ENCODE results near the gene SLC39A11. TPM values are rescaled to one million over a fixed set of nuclear protein-coding genes. Genes with fewer than 3 reads are reported as not detected.

The SLC39A11 gene
- total and polyA plus RNA-seq, 12 donors, result 7.0 to 91.4 (median 22.7) TPM

- WGBS, 4 donors, result 91 to 96% (median 94%) methylated on average over 8 of the region's 8 CpGs
- DNase-seq, result no peak
- intact Hi-C loops (cut with DNase I), result no loop called here
Observed at GRCh38 chr17:73013301-73013700, 79.2 kb downstream of the SLC39A11 start.

GRCh38 chr17:73011016-73011486 lies 81.4 kb downstream of the SLC39A11 start:
- Histone ChIP-seq H3K9me3 (replicated peaks in 1 of 3) (no peaks in the 10 kb centered on the region), H3K4me1 (replicated peaks in 1 of 2) (no peaks in the 10 kb centered on the region), H3K4me3 (no peak overlapping the region), H3K27me3 (no peaks in the 10 kb centered on the region), H3K36me3 (replicated peaks in 1 of 2) (no peaks in the 10 kb centered on the region), H3K27ac (no peak overlapping the region)
- intact Hi-C loops (cut with DNase I), result no loop called here
- TF ChIP-seq POLR2A (IDR thresholded peaks at IDR 0.05) (no peak), CTCF (IDR thresholded peaks at IDR 0.05) (no peak)
- 65 to 80% (median 68%) methylated on average over 8 of the region's 8 CpGs for WGBS, 4 donors
- DNase-seq, result peak in 1 of 7 donors; percentile 21

More at GRCh38 chr17:73013301-73013700, 79.2 kb downstream of the SLC39A11 start:
- H3K9me3 ChIP-seq (replicated peaks in 1 of 3), result peaks cover 0 to 5% (median 0%) of the 10 kb centered on the region in 3 donors
- no peak overlapping the region for H3K4me3 ChIP-seq
- H3K4me1 ChIP-seq (replicated peaks in 1 of 2), result no peaks in the 10 kb centered on the region
- H3K27me3 ChIP-seq, result no peaks in the 10 kb centered on the region
- no peaks in the 10 kb centered on the region for H3K36me3 ChIP-seq (replicated peaks in 1 of 2)
- no peak for TF ChIP-seq POLR2A (IDR thresholded peaks at IDR 0.05)
- TF ChIP-seq CTCF (IDR thresholded peaks at IDR 0.05), result no peak
- no peak overlapping the region for H3K27ac ChIP-seq

GRCh38 chr17:73010414-73010813 lies 82.1 kb downstream of the SLC39A11 start:
- TF ChIP-seq POLR2A (IDR thresholded peaks at IDR 0.05), result no peak
- TF ChIP-seq CTCF (IDR thresholded peaks at IDR 0.05), result no peak
- WGBS, 4 donors, result 78 to 84% (median 80%) methylated on average over 7 of the region's 7 CpGs
- Histone ChIP-seq H3K36me3 (replicated peaks in 1 of 2) (no peaks in the 10 kb centered on the region), H3K27ac (no peak overlapping the region), H3K9me3 (replicated peaks in 1 of 3) (no peaks in the 10 kb centered on the region), H3K27me3 (no peaks in the 10 kb centered on the region), H3K4me1 (replicated peaks in 1 of 2) (no peaks in the 10 kb centered on the region), H3K4me3 (no peak overlapping the region)
- intact Hi-C loops (cut with DNase I), result no loop called here
- DNase-seq, result no peak

GRCh38 chr17:73007407-73007806 lies 85.1 kb downstream of the SLC39A11 start:
- H3K27ac ChIP-seq, result no peak overlapping the region
- intact Hi-C loops (cut with DNase I), result no loop called here
- H3K4me3 ChIP-seq, result no peak overlapping the region
- H3K27me3 ChIP-seq, result no peaks in the 10 kb centered on the region
- 75 to 86% (median 80%) methylated on average over 7 of the region's 7 CpGs for WGBS, 4 donors
- H3K4me1 ChIP-seq (replicated peaks in 1 of 2), result no peaks in the 10 kb centered on the region
- H3K9me3 ChIP-seq (replicated peaks in 1 of 3), result no peaks in the 10 kb centered on the region
- no peaks in the 10 kb centered on the region for H3K36me3 ChIP-seq (replicated peaks in 1 of 2)
- no peak for DNase-seq
- TF ChIP-seq POLR2A (IDR thresholded peaks at IDR 0.05), result no peak
- no peak for TF ChIP-seq CTCF (IDR thresholded peaks at IDR 0.05)
